CD4-positive, alpha-beta T cell treated with Interleukin-17A for 4 hours (primary cell): Measurements from ENCODE around the gene CASS4.
"Not testable (repeated sequence)": the region's sequence is repeated elsewhere in the genome, so short reads cannot be mapped to it uniquely, and the experiment has no call there.

Experiments used
- DNase-seq: peaks from one replicate; pipeline ENCODE4 v3.0.0-alpha.2; 2020; ENCODE audit warnings: mixed read lengths

The CASS4 gene

DNA sequence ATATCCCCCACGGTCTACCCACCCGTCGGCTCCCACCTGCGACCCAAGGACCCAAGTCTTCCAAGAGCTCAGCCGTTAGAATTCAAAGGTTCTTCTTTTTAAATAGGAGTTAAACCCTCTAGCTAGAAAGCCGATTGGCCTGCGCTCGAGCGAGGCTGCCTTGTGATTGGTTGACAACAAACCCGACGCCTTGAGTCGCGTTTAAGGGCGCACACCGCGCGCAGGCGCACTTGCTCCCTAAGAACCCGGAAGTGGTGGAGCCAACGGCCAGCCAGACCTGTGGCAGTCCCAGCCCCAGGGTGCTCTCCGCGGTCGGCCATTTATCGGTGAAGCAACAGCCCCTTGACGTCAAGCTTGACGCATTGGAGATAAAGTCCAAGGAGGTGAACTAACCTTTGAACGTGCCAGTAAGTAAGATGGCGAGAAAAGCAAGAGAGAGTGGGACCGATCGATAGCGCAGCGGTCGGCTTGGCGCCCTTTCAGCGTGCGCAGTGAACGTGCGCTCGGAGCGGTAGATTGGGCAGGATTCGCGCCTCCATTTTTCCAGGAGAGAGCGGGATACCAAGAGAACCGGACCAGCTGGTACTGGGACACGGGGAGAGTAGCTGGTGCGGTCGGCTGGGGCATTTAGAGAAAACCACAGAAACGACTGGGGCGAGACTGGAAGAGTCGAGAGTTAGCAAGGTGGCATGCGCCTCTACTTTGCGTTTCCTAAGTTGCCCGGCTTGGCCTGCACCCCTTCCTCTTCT lies 19.8 kb upstream of the CASS4 start, which contains the start of the genes AURKA and CSTF1:
Gene AURKA (minus strand): TSS at position 84 of the 749 bp plus-strand sequence. CDS start 4,018 bp downstream, outside the sequence.
Gene CSTF1 (plus strand): TSS at position 514 of the 749 bp plus-strand sequence. CDS start 2,908 bp downstream, outside the sequence.
- peak; percentile 99 for DNase-seq

DNA sequence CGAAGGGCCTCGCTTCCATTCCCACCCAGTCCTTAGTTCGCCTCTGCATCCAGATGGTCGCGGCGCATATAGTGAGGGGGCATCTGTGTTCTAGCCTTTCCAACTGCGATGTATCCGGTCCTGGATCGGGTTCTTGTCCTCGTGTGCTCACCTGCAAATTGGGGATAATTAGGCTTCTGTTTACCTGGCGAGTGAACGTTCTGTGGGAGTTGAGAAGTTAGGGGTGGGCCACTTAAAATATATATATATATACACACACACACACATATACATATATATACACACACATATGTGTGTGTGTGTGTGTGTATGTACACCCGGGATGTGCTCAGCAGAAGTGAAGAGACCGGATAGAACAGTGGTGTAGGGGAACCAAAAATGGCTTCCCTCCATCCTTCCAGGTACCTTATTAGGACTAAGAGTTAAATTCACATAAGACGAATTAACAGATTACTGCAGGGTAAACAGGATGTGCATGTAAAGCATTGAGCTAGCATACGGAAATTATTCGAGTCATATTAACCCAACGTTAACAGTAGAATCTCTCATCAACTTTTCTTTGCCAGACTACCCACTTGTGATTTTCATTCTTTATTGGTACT lies 19.1 kb upstream of the CASS4 start:
- DNase-seq: no peak

DNA sequence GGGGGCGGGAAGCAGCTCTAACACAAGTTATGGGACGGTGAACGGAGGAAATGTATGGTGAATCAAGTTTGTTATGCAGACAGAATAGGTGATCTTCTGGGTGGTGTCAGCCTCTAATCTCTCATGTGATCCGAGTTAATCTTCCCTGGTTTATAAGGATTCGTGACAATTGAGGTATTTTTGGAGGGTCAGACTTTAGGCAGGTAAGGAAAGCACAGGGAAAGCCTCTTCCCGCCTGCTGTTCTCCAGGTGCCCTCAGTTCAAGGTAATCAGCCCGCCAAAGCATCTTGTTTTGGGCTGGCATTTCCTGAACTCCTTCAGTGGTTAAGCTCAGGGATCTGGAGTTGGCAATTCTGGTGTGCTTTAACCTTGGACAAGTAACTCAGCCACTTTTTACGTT lies 18.4 kb upstream of the CASS4 start:
- no peak for DNase-seq

DNA sequence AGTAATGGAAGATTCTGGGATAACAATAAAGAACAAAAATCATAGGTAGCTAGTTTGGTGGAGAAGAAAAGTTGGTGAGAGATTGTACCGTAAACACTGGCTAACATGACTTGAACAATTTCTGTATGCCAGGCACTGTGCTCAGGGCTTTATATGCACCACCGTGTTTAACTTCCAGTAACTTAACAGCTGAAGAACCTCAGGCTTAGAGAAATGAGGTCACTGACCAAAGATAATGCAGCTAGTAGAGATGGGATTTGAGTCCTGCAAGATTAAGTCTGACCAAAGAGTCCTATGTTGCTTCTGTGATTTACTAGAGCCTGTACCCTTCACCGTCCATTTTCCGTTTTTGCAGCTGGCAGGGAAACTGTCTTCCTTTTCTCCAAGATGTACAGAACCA lies 16.9 kb upstream of the CASS4 start:
- DNase-seq: no peak

DNA sequence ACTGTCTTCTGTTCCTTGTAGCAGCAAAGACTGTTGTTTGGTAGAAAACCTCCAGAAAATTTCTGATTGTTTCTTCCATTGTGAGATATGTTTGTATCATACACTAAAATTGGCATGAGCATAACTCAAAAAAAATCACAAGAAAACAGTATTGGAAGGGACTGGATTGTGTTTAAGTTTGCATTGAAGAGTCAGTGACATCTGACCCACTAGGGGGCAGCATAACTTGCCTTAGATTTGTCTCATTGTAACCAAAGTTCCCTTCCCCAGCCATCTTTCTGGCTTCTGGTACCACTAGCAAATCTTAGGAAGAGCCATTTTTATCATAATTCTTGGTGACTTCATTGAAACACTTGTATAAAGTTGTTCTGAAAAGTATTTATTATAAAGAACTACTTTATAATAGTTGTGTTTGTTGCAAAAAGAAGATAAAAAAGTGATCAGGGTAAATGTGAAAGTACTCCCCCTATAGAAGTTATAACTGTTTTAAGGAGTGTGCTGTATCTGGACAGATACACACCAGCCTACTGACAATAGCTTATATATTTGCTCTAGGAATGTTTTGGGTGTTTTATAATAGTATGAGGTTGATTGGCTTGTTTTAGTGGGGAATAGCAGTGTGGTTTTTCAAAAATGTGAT lies 11.9 kb upstream of the CASS4 start:
- peak; percentile 83 for DNase-seq

DNA sequence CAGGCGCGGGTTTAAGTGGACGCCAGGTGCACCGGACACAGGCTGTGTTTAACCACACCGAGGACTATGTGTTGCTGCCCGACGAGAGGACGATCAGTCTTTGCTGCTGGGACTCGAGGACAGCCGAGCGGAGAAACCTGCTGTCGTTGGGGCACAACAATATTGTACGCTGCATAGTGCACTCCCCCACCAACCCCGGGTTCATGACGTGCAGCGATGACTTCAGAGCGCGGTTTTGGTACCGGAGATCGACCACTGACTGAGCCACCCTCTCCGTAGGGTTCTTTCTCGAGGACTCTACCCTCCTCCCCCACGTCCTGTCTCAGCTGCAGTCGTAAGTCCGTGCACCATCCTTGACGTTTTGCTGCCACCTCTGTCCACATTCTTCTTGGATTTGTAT lies 8.6 kb upstream of the CASS4 start:
- no peak for DNase-seq

DNA sequence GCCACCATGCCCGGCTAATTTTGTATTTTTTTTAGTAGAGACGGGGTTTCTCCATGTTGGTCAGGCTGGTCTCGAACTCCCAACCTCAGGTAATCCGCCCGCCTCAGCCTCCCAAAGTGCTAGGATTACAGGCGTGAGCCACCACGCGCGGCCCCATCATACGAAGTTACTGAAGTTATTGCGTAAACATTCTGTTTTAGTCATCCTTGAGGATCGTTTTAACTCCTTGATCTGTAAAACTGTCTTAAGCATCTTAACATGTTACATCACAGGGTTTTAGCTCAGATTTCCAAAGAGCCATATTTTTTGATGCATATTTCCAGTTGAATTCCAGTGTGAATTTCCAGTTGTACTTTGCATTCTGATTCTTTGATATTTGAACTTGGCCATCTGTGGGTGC lies 6.7 kb upstream of the CASS4 start:
- DNase-seq: not testable (repeated sequence)

DNA sequence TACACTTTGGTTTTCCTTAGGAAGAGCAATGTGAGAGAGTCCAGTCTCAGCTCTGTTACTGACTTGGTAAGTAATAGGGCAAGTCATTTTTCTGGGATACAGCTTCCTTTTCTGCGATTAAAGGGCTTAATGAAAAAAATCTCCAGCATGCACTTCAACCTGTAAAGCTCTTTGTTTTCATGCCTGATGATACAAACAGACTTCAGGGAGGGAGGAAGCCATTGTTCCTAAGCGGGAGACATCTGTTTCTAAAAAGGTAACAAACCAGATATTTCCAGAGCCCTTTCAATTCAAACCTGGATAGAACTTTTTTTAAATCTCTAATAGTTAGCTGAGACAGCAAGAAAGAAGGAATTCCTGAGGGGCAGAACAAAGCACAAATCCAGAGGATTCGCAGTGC lies 5.2 kb upstream of the CASS4 start:
- DNase-seq: no peak

DNA sequence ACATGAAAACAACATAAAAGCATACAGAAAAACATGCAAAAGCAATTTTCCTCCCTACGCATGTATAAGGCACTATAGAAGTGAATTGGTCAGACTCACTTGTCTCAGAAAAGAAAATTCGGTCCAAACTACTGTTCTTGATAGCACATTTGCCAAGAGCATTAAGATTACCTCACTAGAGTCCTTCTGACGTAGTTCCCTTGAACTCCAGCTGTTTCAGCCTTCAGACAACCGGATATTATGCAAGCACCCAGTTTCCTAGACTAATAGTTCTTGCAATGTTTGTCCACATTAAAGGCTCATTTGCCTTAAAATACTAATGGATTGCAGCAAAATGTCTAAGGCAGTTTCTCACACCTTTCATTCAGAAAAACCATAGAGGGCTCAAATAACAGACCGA lies 2.5 kb upstream of the CASS4 start:
- no peak for DNase-seq

DNA sequence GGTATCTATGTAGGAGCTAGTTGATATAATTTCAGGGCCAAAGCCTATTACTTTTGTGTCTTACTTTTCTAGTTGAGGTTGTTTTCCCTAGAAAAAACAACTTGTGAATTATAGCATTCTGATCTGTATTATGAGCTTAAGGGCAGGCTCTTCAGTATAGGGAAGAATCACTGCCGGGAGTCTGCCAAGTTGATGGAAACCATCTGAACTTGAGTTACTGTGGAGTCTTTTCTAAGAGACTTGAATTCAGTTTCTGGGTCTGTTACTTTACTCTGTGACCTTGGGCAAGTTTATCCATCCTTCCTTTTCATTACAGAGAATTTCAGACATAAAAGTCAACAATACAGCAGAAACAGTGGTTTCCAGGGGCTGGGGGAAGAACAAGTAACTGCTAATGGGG lies 2.1 kb upstream of the CASS4 start:
- DNase-seq: no peak

DNA sequence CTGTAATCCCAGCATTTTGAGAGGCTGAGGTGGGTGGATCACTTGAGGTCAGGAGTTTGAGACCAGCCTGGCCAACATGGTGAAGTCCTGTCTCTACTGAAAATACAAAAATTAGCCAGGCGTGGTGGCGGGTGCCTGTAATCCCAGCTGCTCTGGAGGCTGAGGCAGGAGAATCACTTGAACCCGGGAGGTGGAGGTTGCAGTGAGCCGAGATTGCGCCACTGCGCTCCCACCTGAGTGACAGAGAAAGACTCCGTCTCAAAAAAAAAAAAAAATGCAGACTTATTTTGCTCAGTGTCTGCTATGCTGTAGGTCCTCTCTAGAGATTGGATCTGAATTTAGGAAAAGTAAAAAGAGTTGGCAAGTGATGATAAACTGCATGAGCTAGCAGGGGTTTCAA lies 773 bp upstream of the CASS4 start:
- not testable (repeated sequence) for DNase-seq

DNA sequence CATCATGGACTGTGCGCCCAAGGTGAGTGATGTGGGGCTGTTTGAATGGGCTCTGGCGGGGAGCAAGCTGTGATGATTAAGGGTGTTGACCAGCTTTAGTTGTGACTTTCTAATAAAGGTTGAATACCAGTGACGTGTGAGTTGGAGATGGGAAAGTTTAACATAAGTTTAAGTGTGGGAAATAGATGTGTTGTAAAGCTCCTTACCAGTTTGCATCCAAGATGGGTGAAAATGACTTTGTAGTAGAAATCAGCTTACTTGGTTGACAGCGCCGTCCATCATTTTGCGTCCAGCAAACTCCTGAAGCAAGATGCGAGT lies 372 bp downstream of the CASS4 start:
- no peak for DNase-seq

DNA sequence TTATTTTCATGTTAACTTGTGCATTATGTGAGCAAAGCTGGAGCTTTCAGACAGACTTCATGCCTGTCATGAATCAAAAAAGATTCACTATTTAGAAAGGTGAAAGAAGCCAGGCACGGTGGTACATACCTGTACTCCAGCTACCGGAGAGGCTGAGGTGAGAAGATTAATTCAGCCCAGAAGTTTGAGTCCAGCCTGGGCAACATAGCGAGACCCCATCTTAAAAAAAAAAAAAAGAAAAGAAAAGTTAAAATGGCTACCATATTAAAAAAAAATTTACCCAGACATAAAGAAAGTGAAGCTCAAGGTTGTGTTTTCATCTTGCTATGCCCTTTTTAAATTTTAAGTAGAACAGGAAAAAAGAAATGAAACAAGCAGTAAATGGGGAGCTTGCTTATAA lies 889 bp downstream of the CASS4 start:
- no peak for DNase-seq

DNA sequence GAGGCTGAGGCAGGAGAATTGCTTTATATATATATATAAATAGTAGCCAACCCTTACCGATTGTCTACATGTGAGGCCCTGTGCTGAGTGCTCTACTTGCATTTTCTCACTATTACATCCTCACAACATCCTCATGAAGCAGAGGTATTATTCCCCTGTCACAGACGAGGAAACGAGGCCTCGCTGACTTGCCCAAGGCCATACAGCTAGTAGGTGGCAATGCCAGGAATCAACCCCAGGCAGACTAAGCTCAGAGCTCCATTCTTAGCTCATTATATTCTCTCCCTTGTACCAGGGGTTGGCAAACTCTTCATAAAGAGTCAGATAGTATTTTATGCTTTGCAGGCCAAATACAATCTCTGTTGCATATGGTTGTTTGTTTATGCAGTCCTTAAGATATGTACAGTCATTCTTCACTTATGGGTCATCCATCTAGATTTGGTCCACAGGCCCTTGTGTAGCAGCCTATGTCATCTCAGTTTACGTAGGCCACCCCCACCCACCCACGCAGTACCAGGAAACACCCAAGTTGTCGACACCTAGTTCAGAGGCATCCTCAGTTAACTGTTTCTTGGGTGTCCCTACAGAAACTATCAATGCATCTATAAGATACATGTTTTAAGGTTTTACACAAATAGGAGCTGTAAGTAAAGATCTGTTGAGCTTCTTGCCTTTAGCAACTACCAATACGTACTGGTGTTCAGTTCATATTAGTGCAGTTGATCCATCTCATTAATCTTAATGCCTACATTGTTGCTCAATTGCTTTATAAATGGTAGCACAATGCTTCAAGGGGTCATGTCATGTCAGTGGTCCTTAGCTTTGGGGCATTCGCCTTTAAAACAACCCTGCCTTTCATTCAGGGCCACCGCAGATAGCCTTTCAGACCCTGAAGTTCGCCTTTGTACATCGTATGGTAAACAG lies 3.0 kb downstream of the CASS4 start:
- peak; percentile 65 for DNase-seq

DNA sequence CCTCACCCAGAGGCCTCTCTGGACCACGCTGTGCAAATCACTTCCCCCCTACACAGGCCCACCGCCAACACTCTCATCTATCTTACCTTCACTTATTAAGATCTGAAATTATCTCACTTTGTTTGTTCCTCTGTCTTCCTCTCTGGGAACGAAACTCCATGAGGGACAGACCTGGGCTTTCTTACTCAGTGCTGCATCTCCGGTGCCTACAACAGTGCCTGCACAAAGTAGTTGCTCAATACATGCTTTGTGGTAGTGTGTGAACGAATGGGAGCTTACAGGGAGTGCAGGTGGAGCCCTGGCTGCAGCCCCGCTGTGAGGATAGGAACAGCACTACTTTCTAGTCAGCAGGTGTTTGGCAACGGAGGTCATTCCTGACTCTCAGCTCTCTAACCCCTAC lies 5.3 kb downstream of the CASS4 start:
- no peak for DNase-seq

DNA sequence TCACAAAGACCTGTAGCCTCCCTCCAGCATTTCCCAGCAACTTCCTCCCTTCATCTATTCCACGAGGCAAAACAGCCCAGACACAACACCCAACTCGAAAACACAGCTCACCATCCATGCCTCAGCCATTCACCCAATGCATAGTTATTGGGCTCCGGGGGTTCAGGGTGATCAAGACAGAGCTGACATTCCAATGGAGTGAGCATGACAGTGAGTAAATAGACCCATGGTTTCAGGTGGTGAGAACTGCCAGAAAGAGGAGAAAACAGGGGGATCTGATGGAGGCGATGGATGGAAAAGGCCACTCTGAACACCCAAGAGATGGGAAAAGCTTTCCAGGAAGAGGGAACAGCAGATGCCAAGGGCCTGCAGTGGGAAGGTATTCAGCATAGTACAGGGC lies 5.9 kb downstream of the CASS4 start:
- no peak for DNase-seq

DNA sequence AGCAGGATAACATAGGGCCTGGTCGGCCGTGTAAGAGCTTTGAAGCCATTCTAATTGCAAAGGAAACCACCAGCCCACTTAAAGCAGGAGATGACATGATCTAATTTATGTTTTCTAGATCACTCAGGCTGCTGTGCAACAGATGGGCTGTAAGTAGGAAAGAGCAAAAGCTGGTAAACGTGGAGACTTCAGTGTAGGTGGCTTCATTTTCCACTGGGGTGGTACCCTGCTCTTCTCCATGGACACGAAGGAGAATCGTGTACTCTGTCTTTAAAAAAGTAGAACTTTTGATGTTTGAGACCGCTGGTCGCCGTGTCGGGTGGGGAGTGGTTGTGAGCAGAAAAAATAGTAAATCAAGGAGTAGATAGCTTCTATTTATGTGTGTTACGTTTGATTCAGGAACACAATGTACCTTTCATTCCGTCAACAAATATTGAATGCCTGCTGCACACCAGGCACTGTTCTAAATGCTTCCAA lies 6.4 kb downstream of the CASS4 start:
- peak; percentile 38 for DNase-seq

DNA sequence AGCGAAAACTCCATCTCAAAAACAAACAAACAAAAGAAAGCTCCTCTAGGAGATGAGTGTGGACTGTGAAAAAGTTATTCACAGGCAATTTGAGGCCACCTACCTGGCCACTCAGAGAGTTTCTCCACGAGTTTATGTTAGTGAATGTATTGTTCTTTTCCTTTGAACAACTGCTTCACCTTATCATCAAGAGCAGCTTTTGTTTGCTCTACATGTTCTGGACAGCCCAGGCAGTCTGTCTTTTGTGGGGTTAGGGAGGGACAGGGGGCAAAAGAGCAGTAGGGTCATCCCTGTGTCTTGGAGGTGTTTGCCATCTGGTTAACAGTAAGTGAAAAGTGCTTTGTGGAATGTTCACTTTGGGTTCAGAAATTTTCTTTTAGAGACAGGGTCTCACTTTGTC lies 8.0 kb downstream of the CASS4 start:
- no peak for DNase-seq

DNA sequence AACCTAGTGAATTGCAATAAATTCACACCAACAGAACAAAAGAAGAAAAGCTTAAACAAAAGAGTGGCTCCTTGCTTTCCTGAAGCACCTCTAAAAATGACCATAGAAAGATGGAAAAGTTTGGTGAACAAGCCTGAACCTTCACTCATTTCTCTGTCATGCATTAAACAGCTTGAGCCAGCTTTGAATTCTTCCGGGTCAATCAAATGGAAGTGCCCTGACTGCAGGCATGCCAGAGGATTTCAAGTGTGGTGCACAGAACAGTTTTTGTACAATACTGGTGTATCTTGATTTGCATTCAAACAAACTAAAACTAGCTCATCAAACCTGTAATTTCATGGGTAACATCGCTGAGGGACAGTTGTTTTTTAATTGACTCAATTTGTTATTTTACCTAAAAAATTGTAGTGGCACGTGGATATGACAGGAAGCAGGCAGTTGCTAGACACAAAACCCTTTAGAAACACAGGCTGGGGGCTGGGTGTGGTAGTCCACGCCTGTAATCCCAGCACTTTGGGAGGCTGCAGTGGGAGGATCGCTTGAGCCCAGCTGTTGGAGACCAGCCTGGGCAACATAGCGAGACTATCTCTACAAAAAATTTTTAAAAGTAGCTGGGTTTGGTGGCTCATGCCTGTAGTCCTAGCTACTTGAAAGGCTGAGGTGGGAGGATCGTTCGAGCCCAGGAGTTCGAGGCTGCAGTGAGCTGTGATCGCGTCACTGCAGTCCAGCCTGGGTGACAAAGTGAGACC lies 9.1 kb downstream of the CASS4 start:
- no peak for DNase-seq

DNA sequence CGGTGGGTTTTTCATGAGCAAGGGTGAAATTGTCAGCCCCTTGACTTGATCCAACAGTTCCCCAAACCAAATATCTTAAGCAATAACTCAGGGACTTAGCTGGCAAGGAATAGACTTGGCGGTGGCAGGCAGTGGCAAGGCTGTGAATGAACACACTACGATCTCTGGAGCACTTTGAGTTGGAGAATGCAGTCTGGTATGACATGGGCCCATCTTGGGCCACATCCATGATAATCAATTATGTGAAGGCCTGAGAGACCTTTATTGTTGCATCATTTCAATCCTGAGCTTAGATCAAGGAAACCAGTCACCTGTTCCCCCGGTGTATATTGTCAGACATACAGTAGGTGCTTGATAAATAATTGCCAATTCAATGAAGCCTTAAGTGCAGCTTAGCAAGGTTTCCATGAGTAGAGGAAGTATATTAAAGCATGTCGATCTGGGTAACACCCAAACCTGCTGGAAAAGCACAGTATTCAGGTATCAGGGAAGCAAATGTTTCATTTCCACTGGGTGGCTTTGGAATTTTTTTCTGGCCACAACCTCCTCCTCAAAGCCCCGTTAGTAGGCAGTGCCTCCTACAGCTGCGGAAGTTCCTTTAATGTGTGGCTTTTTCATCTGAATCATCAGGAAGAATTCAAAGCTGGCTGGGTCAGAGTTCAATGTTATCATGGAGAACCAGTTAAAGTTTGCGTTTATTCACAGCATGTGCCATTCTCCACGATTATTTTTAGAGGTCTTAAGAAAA lies 10.2 kb downstream of the CASS4 start:
- peak; percentile 27 for DNase-seq

DNA sequence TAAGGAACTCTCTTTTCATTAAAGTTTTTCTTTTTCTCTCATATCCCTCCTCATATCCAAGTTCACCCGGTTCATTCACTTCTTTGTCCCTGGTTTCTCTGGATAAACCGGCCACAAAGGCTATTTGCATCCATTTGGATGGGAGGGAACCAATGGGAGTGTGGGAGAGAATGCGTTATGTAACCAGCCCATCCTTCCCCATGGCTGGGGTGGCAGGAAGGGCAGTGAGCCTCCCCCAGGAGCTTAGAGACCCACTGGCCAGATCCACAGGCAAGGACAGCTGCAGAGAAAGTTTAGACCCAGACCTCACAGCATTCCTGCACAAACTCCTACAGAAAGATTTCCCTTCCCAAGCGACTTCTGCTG lies 10.7 kb downstream of the CASS4 start:
- DNase-seq: no peak

DNA sequence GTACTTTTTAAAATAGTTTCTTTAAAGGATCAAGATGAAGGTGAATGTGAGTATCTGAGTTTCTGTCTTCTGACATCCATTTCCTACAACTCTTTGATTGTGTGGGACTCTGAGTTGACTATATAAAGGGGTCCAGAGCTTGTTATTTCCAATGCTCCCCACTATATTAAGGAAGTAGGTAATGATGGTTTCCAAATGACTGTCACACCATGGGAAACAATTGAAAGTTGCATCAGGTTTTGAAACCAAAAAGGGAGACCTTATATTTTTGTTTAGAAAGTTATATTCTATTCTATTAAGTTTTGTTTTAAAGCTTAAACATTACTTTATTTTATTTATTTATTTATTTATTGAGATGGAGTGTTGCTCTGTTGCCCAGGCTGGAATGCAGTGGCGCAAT lies 11.2 kb downstream of the CASS4 start:
- DNase-seq: no peak
